WTC11 (cell line): ENCODE data around the gene KITLG.

Experiments
- ERG ChIP-seq: fragments of 250-450 bp; sonication (Bioruptor Pico); IDR thresholded peaks from 2 replicates; pipeline ENCODE4 v1.8.0; 2021; ENCODE audit warnings: mild to moderate bottlenecking
- GABPB1 ChIP-seq: sonication (generic); formaldehyde crosslinking; IDR thresholded peaks from 2 replicates; pipeline ENCODE4 v1.8.1; 2023; ENCODE audit warnings: mild to moderate bottlenecking, missing genetic modification reagents
- HMGXB4 ChIP-seq: sonication (generic); formaldehyde crosslinking; IDR thresholded peaks from 2 replicates; pipeline ENCODE4 v1.8.1; 2023; ENCODE audit warnings: mild to moderate bottlenecking, moderate library complexity, missing genetic modification reagents
- NFE2L1 ChIP-seq: sonication (generic); formaldehyde crosslinking; IDR thresholded peaks from 2 replicates; pipeline ENCODE4 v1.8.1; 2023; ENCODE audit warnings: missing genetic modification reagents
- NR1H2 ChIP-seq: sonication (generic); formaldehyde crosslinking; IDR thresholded peaks from 2 replicates; pipeline ENCODE4 v1.9.0; 2021; ENCODE audit warnings: mild to moderate bottlenecking, moderate library complexity, missing genetic modification reagents
- TF ChIP-seq, protein P1 (sequence below): fragments of 200-600 bp; IDR thresholded peaks from 2 replicates; pipeline ENCODE4 v1.8.0; 2022; ENCODE audit warnings: antibody characterized with exemption
- TF ChIP-seq, protein P2 (sequence below): sonication (generic); formaldehyde crosslinking; conservative IDR thresholded peaks from 2 replicates; pipeline ENCODE4 v1.8.1; 2022; ENCODE audit warnings: mild to moderate bottlenecking, missing genetic modification reagents

GRCh38 chr12:88577537-88577936 is 2.7 kb downstream of the KITLG start:
- no peak for TF ChIP-seq ERG (CRISPR knock-in tag)
- TF ChIP-seq, protein P1, sequence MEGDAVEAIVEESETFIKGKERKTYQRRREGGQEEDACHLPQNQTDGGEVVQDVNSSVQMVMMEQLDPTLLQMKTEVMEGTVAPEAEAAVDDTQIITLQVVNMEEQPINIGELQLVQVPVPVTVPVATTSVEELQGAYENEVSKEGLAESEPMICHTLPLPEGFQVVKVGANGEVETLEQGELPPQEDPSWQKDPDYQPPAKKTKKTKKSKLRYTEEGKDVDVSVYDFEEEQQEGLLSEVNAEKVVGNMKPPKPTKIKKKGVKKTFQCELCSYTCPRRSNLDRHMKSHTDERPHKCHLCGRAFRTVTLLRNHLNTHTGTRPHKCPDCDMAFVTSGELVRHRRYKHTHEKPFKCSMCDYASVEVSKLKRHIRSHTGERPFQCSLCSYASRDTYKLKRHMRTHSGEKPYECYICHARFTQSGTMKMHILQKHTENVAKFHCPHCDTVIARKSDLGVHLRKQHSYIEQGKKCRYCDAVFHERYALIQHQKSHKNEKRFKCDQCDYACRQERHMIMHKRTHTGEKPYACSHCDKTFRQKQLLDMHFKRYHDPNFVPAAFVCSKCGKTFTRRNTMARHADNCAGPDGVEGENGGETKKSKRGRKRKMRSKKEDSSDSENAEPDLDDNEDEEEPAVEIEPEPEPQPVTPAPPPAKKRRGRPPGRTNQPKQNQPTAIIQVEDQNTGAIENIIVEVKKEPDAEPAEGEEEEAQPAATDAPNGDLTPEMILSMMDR, result no peak
- TF ChIP-seq, protein P2, sequence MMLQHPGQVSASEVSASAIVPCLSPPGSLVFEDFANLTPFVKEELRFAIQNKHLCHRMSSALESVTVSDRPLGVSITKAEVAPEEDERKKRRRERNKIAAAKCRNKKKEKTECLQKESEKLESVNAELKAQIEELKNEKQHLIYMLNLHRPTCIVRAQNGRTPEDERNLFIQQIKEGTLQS, result no peak
- no peak for TF ChIP-seq GABPB1 (CRISPR knock-in tag)
- TF ChIP-seq NFE2L1 (CRISPR knock-in tag), result no peak
- no peak for TF ChIP-seq HMGXB4 (CRISPR knock-in tag)
- TF ChIP-seq NR1H2 (CRISPR knock-in tag), result no peak
